ENCODE results near the gene HNRNPH1.

- TF ChIP-seq CTCF (IDR thresholded peaks at IDR 0.05; ENCODE audit: control extremely low read depth in 1 of 3, insufficient read depth in 1 of 3, low read depth in 1 of 3, low read length in 3 of 3), result no peak
- TF ChIP-seq ZNF274 (IDR thresholded peaks at IDR 0.05; ENCODE audit: borderline replicate concordance, extremely low read depth, low read length), result no peak
- TF ChIP-seq EZH2 (IDR thresholded peaks at IDR 0.05; ENCODE audit: low read depth, low read length, severe bottlenecking), result no peak
- no peak for TF ChIP-seq TAF7 (optimal IDR thresholded peaks at IDR 0.05; ENCODE audit: borderline replicate concordance, low read depth, low read length)
- no peak for TF ChIP-seq SUZ12 (IDR thresholded peaks at IDR 0.05; ENCODE audit: low read length)
- no peak for TF ChIP-seq EP300 (IDR thresholded peaks at IDR 0.05; ENCODE audit: borderline replicate concordance in 1 of 2, low read depth in 2 of 2, low read length in 2 of 2)
- no peak for TF ChIP-seq SP1 (IDR thresholded peaks at IDR 0.05; ENCODE audit: low read depth, low read length)
- no peak for TF ChIP-seq TCF12 (IDR thresholded peaks at IDR 0.05; ENCODE audit: low read depth, low read length)
- TF ChIP-seq ATF3 (IDR thresholded peaks at IDR 0.05; ENCODE audit: insufficient read depth, low read depth, low read length), result no peak
Observed at GRCh38 chr5:179607160-179607931, 16.1 kb downstream of the HNRNPH1 start.

Data from H1 (cell line).